Measurements from ENCODE around the gene CTBP2.

GRCh38 chr10:125052146-125052545 is 108.2 kb downstream of the CTBP2 start:
- TF ChIP-seq FOXA1 (IDR thresholded peaks at IDR 0.05) (no peak), HDGF (IDR thresholded peaks at IDR 0.05; ENCODE audit: borderline replicate concordance) (no peak)
